Gastroesophageal sphincter (tissue), 4 donors: ENCODE measurements around the gene OR14K1. TPM values are rescaled to one million over a fixed set of nuclear protein-coding genes. Genes with fewer than 3 reads are reported as not detected.
"Not testable (repeated sequence)": the region's sequence is repeated elsewhere in the genome, so short reads cannot be mapped to it uniquely, and the experiment has no call there.

Experiments used
- ATAC-seq: fragments of 150-250 bp; one replicate; pipeline ENCODE4 v1.9.1; 2016; ENCODE audit warnings: mild to moderate bottlenecking, moderate library complexity
- H3K27ac ChIP-seq, 4 donors: fragments of 200-600 bp; sonication (generic) in 3 of 4; 1 replicate in 3 of 4; 2 replicates in 1 of 4; pipeline ENCODE4 v1.5.1; 2016 to 2019
- H3K27me3 ChIP-seq: fragments of 200-600 bp; sonication (generic); one replicate; pipeline ENCODE4 v1.5.1; 2019
- H3K36me3 ChIP-seq, 2 donors: fragments of 200-600 bp; sonication (generic); one replicate each; pipeline ENCODE4 v1.5.1; 2019; ENCODE audit warnings: control low read depth in 1 of 2
- H3K4me1 ChIP-seq, 3 donors: fragments of 200-600 bp; sonication (generic); 1 replicate in 2 of 3; 2 replicates in 1 of 3; pipeline ENCODE4 v1.5.1; 2016 to 2019; ENCODE audit warnings: control low read depth in 2 of 3
- H3K4me3 ChIP-seq, 2 donors: fragments of 200-600 bp; sonication (generic); one replicate each; pipeline ENCODE4 v1.5.1; 2019; ENCODE audit warnings: mild to moderate bottlenecking in 1 of 2, moderate library complexity in 1 of 2
- H3K9me3 ChIP-seq, 3 donors: fragments of 200-600 bp; sonication (generic); one replicate each; pipeline ENCODE4 v1.5.1; 2017 to 2019; ENCODE audit warnings: control low read depth in 2 of 3
- EP300 ChIP-seq: sonication (generic); formaldehyde crosslinking; IDR thresholded peaks from one replicate; pipeline ENCODE4 v1.6.1; 2017; ENCODE audit warnings: antibody characterized with exemption, mild to moderate bottlenecking
- POLR2A ChIP-seq, 2 donors: fragments of 450-650 bp; IDR thresholded peaks; one replicate each; pipeline ENCODE4 v1.6.1; 2017; ENCODE audit warnings: antibody characterized with exemption in 2 of 2, mild to moderate bottlenecking in 2 of 2, moderate library complexity in 1 of 2
- POLR2AphosphoS5 ChIP-seq: sonication (generic); formaldehyde crosslinking; IDR thresholded peaks from one replicate; pipeline ENCODE4 v1.6.1; 2017; ENCODE audit warnings: antibody characterized with exemption
- WGBS, 2 donors: methylation state at CpG; one replicate each; pipeline ENCODE4 v1.1.5; 2018; ENCODE audit warnings: low coverage in 1 of 2; 5-methylcytosine and 5-hydroxymethylcytosine counted together
- total RNA-seq, 4 donors: library from RNA; depleted of rRNA; stranded (reverse); fragments of >200 nt; gene quantifications; one replicate each; pipeline ENCODE4 v1.1.0, GENCODE V29; 2016
- TF ChIP-seq, protein P1 (sequence below), 4 experiments: fragments of 200-600 bp in 2 of 4; fragments of 450-650 bp in 2 of 4; sonication (generic) in 1 of 4; IDR thresholded peaks; one replicate each; pipeline ENCODE4 v1.5.1; 2017 to 2019; ENCODE audit warnings: antibody characterized with exemption in 4 of 4, mild to moderate bottlenecking in 2 of 4, moderate library complexity in 2 of 4

OR14K1 gene
- total RNA-seq, 4 donors from 2014 or later: not detected

DNA sequence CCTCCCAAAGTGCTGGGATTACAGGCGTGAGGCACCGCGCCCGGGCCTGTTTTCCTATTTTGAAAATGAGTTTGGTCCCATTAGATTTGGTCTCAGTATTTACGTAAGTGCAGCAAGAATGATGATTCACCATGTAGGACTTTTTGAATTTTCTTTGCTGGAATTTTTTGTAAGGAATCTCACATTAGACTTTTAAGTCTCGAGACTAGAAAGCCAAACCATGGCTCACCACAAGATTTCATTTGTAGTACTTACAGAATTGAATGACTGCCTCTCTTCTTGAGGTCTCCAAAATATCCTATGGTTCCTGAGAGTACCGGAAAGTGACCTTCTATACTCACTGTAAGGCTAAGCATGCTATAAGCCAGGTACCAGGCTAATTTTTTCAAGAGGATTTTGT lies 9.2 kb downstream of the OR14K1 start:
- no peaks in the 10 kb centered on the region for H3K27me3 ChIP-seq
- ATAC-seq: no peak
- no peak overlapping the region for H3K27ac ChIP-seq
- H3K4me3 ChIP-seq: no peak overlapping the region
- H3K36me3 ChIP-seq: no peaks in the 10 kb centered on the region
- 81 to 95% methylated on average over 6 to 7 of the region's 7 CpGs for WGBS, 2 donors
- TF ChIP-seq, protein P1, sequence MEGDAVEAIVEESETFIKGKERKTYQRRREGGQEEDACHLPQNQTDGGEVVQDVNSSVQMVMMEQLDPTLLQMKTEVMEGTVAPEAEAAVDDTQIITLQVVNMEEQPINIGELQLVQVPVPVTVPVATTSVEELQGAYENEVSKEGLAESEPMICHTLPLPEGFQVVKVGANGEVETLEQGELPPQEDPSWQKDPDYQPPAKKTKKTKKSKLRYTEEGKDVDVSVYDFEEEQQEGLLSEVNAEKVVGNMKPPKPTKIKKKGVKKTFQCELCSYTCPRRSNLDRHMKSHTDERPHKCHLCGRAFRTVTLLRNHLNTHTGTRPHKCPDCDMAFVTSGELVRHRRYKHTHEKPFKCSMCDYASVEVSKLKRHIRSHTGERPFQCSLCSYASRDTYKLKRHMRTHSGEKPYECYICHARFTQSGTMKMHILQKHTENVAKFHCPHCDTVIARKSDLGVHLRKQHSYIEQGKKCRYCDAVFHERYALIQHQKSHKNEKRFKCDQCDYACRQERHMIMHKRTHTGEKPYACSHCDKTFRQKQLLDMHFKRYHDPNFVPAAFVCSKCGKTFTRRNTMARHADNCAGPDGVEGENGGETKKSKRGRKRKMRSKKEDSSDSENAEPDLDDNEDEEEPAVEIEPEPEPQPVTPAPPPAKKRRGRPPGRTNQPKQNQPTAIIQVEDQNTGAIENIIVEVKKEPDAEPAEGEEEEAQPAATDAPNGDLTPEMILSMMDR (IDR thresholded peaks at IDR 0.05): no peak
- TF ChIP-seq POLR2A (IDR thresholded peaks at IDR 0.05) (no peak), EP300 (no peak), POLR2AphosphoS5 (no peak)
- peaks cover 0 to 20% (median 0%) of the 10 kb centered on the region in 3 donors for H3K9me3 ChIP-seq
- H3K4me1 ChIP-seq: no peaks in the 10 kb centered on the region

DNA sequence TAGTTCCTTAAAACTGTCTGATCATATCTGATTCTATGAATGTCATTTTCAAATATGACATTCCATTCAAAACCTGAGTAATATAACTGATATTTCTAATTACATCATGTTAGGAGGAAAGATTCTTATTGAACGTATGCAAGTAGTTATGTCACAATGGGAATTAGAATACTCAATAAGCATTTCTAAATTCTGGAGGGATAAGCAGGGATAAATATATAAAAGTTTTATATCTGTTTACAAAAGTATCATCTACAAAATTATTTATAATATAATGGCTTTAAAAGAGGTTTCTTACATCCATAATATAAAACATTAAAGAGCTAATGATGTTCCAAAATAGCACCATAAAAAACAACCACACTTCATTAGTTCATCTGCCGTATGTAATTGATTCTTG lies 9.6 kb downstream of the OR14K1 start, which contains the start of gene OR14A2:
Gene OR14A2 (minus strand): TSS at position 101 of the 400 bp plus-strand sequence.
- Histone ChIP-seq H3K27me3 (no peaks in the 10 kb centered on the region), H3K4me3 (no peak within 1 kb of the TSS), H3K27ac (no peak within 1 kb of the TSS), H3K4me1 (no peaks in the 10 kb centered on the region), H3K36me3 (no peaks in the 10 kb centered on the region), H3K9me3 (peaks cover 0 to 20% (median 0%) of the 10 kb centered on the region in 3 donors)
- ATAC-seq: no peak
- no peak for TF ChIP-seq EP300
- 89 to 91% methylated on average over 2 of the region's 2 CpGs for WGBS, 2 donors

DNA sequence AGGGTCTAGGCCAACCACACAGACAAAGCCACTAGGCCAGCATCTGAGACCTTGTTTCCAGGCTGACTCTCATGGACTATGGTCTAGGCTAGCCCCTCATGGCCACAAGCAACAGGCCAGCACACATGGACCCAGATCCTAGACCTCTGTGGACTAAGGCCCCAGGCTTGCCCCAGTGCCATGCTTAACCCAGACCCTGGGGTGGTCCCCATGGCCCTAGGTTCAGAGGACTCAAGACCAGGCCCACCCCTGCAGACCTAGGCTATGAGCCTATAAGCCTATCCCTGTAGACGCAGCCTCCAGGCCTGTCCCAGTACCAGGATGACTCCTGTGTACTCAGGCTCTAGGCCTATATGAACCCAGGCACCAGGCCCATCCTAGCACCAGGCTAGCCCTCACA lies 11.5 kb downstream of the OR14K1 start:
- H3K9me3 ChIP-seq: peaks cover 0 to 20% (median 0%) of the 10 kb centered on the region in 3 donors
- no peak overlapping the region for H3K27ac ChIP-seq
- H3K4me3 ChIP-seq: no peak overlapping the region
- no peaks in the 10 kb centered on the region for H3K27me3 ChIP-seq
- no CpG with 5 or more reads among the region's 1 CpG for WGBS, 2 donors
- H3K4me1 ChIP-seq: no peaks in the 10 kb centered on the region
- ATAC-seq: no peak
- TF ChIP-seq POLR2A (IDR thresholded peaks at IDR 0.05) (no peak), POLR2AphosphoS5 (no peak), EP300 (no peak)
- TF ChIP-seq, protein P1 (IDR thresholded peaks at IDR 0.05): no peak
- no peaks in the 10 kb centered on the region for H3K36me3 ChIP-seq

DNA sequence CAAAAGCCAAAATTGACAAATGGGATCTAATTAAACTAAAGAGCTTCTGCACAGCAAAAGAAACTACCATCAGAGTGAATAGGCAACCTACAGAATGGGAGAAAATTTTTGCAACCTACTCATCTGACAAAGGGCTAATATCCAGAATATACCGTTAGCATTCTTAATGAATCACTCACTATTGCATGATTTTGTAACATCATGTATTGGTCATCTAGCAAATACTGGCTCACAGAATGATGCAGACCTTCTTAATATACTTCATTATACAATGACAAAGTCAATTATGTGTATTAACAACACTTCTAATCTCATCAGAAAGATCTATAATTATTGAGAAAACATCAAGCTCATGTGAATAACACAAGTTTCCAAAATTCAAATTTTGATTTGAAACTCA lies 15.9 kb downstream of the OR14K1 start:
- H3K27ac ChIP-seq, H3K27me3 ChIP-seq, H3K36me3 ChIP-seq, H3K4me3 ChIP-seq, H3K4me1 ChIP-seq, ATAC-seq: not testable (repeated sequence)
- WGBS, 2 donors: 85 to 92% methylated on average over 1 of the region's 1 CpG
- peaks cover 0 to 12% (median 0%) of the 10 kb centered on the region in 3 donors for H3K9me3 ChIP-seq

- no peak for ATAC-seq
- H3K4me1 ChIP-seq: no peaks in the 10 kb centered on the region
- H3K4me3 ChIP-seq: no peak within 1 kb of the TSS
- WGBS, 2 donors: 72 to 78% methylated on average over 3 of the region's 3 CpGs
- H3K27ac ChIP-seq: no peak within 1 kb of the TSS
- no peaks in the 10 kb centered on the region for H3K9me3 ChIP-seq
- H3K27me3 ChIP-seq: no peaks in the 10 kb centered on the region
- no peak for TF ChIP-seq EP300
- TF ChIP-seq, protein P1 (IDR thresholded peaks at IDR 0.05): no peak
- TF ChIP-seq POLR2AphosphoS5: no peak
- no peak for TF ChIP-seq POLR2A (IDR thresholded peaks at IDR 0.05)
- H3K36me3 ChIP-seq: no peaks in the 10 kb centered on the region
These were observed 22.0 kb downstream of the OR14K1 start, which contains the start of gene OR1C1 for GRCh38 chr1:247760456-247760855. TSS of gene OR1C1 (minus strand) at chr1:247760556. CDS start at chr1:247758406, 2,150 bp downstream.

DNA sequence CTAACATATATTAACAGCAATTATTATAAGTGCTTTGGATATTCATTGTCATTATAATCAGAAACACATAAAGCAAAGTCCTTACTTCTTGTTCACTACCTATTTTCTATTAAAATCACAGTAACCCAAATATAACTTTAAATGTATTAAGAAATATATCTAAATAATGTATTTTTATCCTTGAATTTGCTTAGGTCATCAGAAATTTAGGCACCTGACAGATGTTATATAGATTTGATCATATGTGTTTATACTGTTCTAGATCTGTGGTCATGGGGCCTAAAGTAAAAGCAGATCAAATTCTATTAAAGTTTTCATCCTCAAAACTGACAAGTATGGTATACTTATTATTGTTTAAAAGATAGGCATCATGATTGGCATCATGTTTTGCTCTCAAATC lies 31.2 kb downstream of the OR14K1 start:
- Histone ChIP-seq H3K4me1 (no peaks in the 10 kb centered on the region), H3K36me3 (no peaks in the 10 kb centered on the region), H3K4me3 (no peak overlapping the region), H3K9me3 (peaks cover 0 to 5% (median 0%) of the 10 kb centered on the region in 3 donors), H3K27ac (no peak overlapping the region), H3K27me3 (no peaks in the 10 kb centered on the region)
- TF ChIP-seq, protein P1 (IDR thresholded peaks at IDR 0.05): no peak
- TF ChIP-seq POLR2AphosphoS5: no peak
- TF ChIP-seq POLR2A (IDR thresholded peaks at IDR 0.05): no peak
- no peak for TF ChIP-seq EP300
- no peak for ATAC-seq

Other genes with a start within 250 kb of the OR14K1 start
- gene OR2C3, start 202.2 kb upstream of the OR14K1 start, total RNA-seq: under 1 TPM in 1 of 4 donors, not detected in 3; 0.08 TPM
- gene GCSAML, start 189.5 kb upstream of the OR14K1 start, total RNA-seq: 1 to 10 TPM in 1 of 4 donors, under 1 TPM in 3; 0.31 to 4.1 (median 0.69) TPM
- gene OR2G2, start 150.3 kb upstream of the OR14K1 start, total RNA-seq: not detected
- gene OR2G3, start 133.0 kb upstream of the OR14K1 start, total RNA-seq: not detected
- gene OR13G1, start 58.9 kb upstream of the OR14K1 start, total RNA-seq: not detected
- gene OR6F1, start 22.0 kb upstream of the OR14K1 start, total RNA-seq: not detected
- not detected for gene OR14A2, start 9.5 kb downstream of the OR14K1 start, total RNA-seq
- gene OR1C1, start 21.9 kb downstream of the OR14K1 start, total RNA-seq: not detected
- not detected for gene OR14A16, start 85.5 kb downstream of the OR14K1 start, total RNA-seq
- not detected for gene OR11L1, start 103.3 kb downstream of the OR14K1 start, total RNA-seq
- 1 to 10 TPM in 1 of 4 donors, under 1 TPM in 2, not detected in 1; 0.81 to 9.1 (median 0.89) TPM for gene TRIM58, start 118.6 kb downstream of the OR14K1 start, total RNA-seq
- 1 to 10 TPM in 1 of 4 donors, under 1 TPM in 2, not detected in 1; 0.39 to 1.6 (median 0.40) TPM for gene OR2W3, start 157.0 kb downstream of the OR14K1 start, total RNA-seq
- gene OR2T8, start 181.6 kb downstream of the OR14K1 start, total RNA-seq: not detected
- gene OR2AJ1, start 186.3 kb downstream of the OR14K1 start, total RNA-seq: not detected
- gene OR2L8, start 210.2 kb downstream of the OR14K1 start, total RNA-seq: not detected
- not detected for gene OR2AK2, start 226.6 kb downstream of the OR14K1 start, total RNA-seq